ENCODE data around the gene ZNF223.

- no peak for TF ChIP-seq CTCF (conservative IDR thresholded peaks at IDR 0.05)
- no peak for TF ChIP-seq ZFX (IDR thresholded peaks at IDR 0.05)
These were observed 9.2 kb downstream of the ZNF223 start for GRCh38 chr19:44061038-44061437.

Data from C4-2B (cell line).